ENCODE data around the gene PCK1. TPM values are rescaled to one million over a fixed set of nuclear protein-coding genes. Genes with fewer than 3 reads are reported as not detected.

PCK1 gene
- total and polyA plus RNA-seq, 2 of the 13 experiments (the other 11 are each of a cell fraction or from before 2014, with no cell fraction given), result 6.5 to 12.6 TPM

GRCh38 chr20:57589728-57590484, 29.0 kb downstream of the PCK1 start (continued):
- TF ChIP-seq, protein P1, sequence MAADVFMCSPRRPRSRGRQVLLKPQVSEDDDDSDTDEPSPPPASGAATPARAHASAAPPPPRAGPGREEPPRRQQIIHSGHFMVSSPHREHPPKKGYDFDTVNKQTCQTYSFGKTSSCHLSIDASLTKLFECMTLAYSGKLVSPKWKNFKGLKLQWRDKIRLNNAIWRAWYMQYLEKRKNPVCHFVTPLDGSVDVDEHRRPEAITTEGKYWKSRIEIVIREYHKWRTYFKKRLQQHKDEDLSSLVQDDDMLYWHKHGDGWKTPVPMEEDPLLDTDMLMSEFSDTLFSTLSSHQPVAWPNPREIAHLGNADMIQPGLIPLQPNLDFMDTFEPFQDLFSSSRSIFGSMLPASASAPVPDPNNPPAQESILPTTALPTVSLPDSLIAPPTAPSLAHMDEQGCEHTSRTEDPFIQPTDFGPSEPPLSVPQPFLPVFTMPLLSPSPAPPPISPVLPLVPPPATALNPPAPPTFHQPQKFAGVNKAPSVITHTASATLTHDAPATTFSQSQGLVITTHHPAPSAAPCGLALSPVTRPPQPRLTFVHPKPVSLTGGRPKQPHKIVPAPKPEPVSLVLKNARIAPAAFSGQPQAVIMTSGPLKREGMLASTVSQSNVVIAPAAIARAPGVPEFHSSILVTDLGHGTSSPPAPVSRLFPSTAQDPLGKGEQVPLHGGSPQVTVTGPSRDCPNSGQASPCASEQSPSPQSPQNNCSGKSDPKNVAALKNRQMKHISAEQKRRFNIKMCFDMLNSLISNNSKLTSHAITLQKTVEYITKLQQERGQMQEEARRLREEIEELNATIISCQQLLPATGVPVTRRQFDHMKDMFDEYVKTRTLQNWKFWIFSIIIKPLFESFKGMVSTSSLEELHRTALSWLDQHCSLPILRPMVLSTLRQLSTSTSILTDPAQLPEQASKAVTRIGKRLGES (CRISPR knock-in tag; IDR thresholded peaks at IDR 0.05; ENCODE audit: borderline replicate concordance), result no peak
- TF ChIP-seq ISX (CRISPR knock-in tag; conservative IDR thresholded peaks at IDR 0.05) (no peak), E2F5 (CRISPR knock-in tag; conservative IDR thresholded peaks at IDR 0.05) (no peak), MXD4 (CRISPR knock-in tag; IDR thresholded peaks at IDR 0.05) (peak; percentile 76), PHF8 (CRISPR knock-in tag; IDR thresholded peaks at IDR 0.05) (peak; percentile 55; the same call in 1 of the 2 replicates), GFI1 (CRISPR knock-in tag; IDR thresholded peaks at IDR 0.05; ENCODE audit: borderline replicate concordance) (no peak), TEF (CRISPR knock-in tag; IDR thresholded peaks at IDR 0.05) (no peak), ZNF800 (CRISPR knock-in tag; IDR thresholded peaks at IDR 0.05) (no peak), CHD2 (IDR thresholded peaks at IDR 0.05; ENCODE audit: low read depth, low read length) (no peak), PPARG (CRISPR knock-in tag; conservative IDR thresholded peaks at IDR 0.05) (peak; percentile 47; the same call in 1 of the 2 replicates), ZNF850 (CRISPR knock-in tag; conservative IDR thresholded peaks at IDR 0.05) (no peak), NFIC (IDR thresholded peaks at IDR 0.05; ENCODE audit: low read length) (peak; percentile 46; the same call in 1 of the 2 replicates), ZNF670 (CRISPR knock-in tag; IDR thresholded peaks at IDR 0.05; ENCODE audit: borderline replicate concordance) (peak; percentile 1; the same call in 1 of the 2 replicates), ZNF549 (CRISPR knock-in tag; IDR thresholded peaks at IDR 0.05) (no peak), ZNF350 (CRISPR knock-in tag; IDR thresholded peaks at IDR 0.05; ENCODE audit: borderline replicate concordance, low read depth) (no peak; the same call in none of the 2 replicates), HIVEP1 (CRISPR knock-in tag; IDR thresholded peaks at IDR 0.05) (0 out of 2 replicates have a peak, but pooled peaks have one; percentile 68), HOXA5 (CRISPR knock-in tag; IDR thresholded peaks at IDR 0.05) (no peak), ZNF121 (CRISPR knock-in tag; IDR thresholded peaks at IDR 0.05) (no peak), GABPB1 (CRISPR knock-in tag; IDR thresholded peaks at IDR 0.05) (peak; percentile 40), GTF3A (CRISPR knock-in tag; conservative IDR thresholded peaks at IDR 0.05) (no peak), CCDC6 (CRISPR knock-in tag; IDR thresholded peaks at IDR 0.05) (no peak), ZNF780A (CRISPR knock-in tag; IDR thresholded peaks at IDR 0.05) (no peak)
